Measurements from ENCODE around the gene GPR55.
"Not testable (repeated sequence)": the region's sequence is repeated elsewhere in the genome, so short reads cannot be mapped to it uniquely, and the experiment has no call there.

Gene GPR55

DNA sequence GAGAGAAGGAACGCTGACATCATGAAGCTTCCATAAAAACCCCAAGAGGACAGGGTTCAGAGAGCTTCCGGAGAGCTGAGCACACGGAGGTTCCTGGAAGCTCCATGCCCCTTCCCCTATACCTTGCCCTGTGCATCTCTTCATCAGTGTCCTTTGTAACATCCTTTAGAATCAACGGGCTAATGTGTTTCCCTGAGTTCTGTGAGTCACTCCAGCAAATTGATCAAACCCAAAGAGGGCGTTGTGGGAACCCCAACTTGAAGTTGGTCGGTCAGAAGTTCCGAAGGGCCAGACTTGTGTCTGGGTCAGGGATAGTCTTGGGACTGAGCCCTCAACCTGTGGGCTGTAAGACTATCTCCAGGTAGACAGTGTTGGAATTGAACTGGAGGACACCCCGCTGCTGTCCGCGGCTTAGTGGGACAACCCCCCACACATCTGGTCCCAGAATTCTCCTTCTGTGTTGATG, 25.9 kb upstream of the GPR55 start:
- no peak for DNase-seq

DNA sequence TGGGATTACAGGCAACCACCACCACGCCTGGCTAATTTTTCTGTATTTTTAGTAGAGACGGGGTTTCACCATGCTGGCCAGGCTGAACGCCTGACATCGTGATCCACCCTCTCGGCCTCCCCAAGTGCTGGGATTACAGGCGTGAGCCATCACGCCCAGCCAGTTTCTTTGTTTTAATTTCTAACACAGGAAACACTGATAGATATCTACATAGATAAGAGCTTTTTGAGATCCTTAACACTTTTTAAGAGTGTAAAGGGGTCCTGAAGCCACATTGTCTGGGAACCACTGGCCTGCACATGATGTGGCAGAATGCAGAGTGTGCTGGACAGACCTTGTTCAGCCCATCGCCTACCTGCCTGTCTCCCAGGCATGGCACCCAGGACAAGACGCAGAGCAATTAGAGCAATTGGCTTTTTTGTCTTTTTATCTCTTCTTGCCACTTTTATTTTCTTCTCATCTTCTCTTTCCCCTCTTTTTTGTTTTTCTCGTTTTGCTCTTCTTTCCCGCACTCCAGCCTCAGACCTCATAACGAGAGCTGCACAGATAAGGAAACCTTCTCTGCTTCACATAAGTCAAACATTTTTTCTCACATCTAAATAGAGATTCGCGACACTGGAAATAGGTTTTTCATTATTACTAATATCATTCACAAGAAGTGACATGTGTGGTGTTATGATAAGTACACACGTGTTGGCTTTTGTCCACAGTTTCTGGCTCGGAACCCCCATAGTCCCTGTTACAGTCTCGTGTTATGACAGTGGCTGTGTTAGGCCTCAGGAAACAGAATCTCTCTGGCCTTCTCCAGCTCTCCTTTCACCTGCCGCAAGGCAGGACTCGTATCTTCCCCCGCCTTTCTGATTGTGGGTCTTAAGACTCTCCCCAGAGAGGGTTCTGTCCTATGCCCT, 25.2 kb upstream of the GPR55 start:
- no peak for DNase-seq

GRCh38 chr2:230947908-230948365, 22.9 kb upstream of the GPR55 start:
- DNase-seq: no peak

GRCh38 chr2:230947235-230947576, 22.2 kb upstream of the GPR55 start:
- DNase-seq: no peak

DNA sequence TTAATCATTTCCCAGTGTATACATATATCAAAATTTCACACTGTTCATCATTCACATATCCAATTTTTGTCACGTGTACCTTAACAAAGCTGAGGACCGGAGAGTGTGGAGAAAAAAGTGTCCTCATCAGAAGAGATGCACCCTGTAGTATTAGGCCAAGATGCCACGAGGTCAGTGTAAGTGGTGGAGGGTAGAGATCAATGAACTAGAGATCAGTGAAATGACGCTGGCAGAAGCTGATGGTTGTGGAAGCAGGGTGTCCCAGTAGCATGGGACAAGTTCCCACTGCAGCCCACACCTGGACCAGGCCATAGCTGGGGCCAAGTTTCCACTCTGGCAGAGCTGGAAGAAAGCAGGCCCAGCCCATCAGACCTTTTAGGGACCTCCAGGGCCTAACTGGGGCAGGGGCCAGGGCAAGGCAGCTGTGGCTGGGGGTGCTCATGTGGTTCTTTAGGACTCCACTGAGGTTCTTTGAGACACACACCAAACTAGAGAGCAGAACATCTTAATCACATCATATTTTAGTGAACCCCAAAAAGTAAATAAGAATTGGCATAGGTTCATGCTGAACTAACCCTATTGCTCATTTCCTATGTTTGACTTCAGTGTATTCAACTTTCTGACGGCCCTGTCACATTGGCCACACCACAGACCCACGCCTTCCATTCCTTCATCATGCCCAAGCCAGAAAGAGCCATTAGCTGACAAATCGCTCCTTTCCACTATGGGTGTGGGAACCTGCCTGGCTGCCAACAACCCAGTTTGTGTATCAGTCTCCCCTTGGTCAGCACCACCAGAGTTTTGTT, 21.6 kb upstream of the GPR55 start:
- DNase-seq: no peak

DNA sequence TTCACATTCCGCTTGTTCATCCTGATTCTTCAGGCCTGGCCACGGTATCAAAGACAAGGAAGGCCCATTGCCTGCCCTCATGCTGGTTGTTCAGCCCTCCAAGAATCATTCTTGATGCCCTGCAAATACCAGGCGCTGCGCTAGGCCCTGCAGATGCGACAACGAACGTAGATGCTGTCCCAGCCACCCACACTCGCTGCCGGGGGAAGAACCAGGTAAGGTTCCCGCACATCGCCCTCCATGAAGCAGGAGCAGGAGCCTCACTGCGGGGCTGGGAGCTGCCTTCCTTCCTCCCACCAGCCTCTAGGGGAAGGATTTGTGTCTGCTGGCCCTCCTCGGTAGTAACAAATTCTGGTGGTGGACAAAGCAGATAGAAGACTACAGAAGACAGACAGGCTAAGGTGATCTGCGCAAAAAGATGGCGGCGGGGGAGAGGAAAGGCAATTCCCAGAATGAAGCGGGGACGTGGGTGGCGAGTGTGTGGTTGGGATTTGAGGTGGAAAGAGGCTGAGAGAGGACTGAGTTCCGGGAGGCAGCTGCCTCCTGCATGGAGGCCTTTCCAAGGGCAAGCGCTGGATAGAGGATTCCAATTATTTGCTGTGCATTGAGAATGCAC, 19.8 kb upstream of the GPR55 start:
- no peak for DNase-seq

DNA sequence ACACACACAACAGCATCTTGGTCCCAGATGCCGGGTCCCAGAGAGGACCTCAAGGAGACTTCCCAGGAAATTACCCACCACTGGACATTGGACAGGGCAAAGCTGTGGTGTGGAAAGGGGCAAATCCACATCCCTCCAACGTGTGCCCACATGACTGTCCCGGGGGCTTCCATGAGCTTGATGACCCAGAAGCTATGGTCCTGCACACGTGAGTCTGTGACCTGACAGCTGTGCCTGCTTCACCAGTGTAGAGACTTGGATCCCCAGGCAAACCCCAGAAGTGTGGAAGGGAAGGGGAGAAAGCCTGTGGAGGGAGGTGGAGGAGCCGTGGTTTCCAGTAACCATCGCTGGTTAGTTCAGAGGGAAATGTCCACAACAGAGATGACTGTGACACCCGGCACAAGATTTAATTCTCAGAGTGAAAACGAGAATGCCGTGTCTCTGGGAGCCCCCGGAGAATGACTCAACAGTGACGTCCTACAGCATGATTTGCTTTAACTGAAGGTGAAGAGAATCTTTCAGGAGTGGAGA, 19.1 kb upstream of the GPR55 start:
- no peak for DNase-seq

DNA sequence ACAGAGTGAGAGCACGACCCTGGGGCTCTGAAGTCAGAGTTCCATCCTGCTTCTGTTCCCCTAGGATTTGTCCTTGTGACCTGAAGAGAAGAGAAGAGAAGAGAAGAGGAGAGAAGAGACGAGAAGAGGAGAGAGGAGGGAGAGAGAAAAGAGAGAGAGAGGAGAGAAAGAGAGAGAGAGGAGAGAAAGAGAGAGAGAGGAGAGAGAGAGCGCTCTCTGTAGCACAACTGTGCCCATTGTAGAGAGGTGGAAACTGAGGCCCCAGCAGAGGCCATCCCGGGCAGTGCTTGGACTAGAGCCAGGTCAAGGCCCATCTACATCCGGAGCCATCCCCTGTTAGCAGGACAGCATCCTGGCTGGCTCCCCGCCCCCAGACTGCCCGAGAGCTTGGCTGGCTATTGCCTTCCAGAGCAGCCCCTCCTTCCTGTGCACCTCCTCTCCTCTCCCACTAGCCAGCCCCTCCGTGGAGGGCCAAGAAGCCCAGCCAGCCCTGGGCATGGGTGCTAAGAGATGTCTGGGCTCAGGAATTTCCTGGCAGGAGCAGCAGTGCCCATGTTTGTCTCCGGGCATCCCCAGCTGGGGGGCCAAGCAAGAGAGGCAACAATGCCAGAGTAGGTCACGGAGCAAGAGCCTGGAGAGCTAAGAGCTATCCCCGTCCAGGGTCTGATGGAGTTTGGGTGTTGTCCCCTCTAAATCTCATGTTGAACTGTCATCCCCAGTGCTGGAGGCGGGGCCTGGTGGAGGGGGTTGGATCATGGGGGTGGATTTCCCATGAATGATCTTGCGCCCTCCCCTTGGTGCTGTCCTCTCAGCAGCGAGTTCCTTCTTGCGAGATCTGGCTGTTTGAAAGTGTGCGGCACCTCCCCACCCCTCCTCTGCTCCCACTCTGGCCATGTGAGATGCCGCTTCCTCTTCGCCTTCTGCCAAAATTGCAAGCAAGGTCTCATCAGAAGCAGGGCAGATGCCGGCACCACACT, 18.2 kb upstream of the GPR55 start:
- DNase-seq: no peak

GRCh38 chr2:230942371-230942770, 17.3 kb upstream of the GPR55 start:
- DNase-seq: no peak

DNA sequence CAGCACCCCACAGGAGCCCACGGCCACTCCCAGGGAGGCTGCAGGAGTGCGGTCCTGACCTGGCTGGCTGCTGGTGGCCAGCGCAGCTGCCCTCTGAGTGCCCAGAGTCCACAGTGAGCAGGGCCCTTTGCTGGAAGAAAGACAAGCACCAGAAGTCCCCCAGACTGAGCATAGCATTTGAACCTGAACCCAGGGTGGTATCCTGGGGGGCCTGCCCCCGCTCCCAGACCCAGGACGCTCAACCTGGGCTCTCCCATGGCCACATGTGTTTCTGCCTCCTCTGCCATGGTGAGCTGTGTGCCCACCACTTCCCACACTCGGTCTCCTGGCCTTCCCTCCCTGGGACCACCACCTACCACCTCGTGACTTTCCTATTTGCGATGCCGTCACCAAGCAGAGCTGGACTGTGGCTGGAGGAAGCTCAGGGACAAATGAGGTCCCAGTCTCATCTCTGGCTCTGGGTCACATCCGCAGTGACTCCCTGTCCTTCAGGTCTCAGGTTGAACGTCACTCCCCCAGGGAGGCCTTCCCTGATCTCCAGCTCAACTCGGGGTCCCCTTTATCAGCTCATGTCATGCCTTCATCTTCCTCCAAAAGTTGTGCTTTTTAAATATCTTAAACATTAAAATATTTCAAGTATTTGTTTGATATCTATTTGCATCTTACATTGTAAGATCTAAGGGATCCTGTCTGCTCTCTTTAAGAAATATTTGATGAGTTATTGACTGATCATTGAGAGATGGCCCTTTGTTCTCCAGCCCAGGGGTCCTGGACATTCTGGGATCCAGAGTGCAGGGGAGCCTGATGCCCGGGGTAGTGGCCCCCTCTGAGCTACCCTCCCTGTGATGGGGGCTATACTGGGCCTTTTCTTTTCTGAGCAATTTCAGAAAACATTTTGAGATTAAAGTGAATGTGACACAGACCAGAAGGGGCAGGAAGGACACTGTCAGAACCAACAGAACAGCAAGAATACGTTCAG, 16.4 kb upstream of the GPR55 start:
- no peak for DNase-seq

DNA sequence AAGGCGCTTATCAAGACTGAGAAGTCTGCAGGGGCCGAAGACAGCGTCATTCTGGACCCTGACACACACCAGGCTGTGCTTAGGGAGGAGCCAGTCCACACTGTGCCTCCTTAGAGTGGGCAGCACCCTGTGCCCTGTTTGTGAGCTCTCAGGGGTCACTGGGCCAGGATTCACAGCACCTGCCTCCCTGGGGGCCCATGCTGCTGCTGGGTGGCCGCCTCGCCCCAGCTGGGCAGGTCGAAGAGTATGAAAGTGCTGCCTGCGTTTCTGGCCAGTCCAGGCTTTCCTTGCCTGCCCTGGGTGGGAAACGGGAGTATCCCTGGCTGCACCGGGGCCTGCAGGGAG, 15.4 kb upstream of the GPR55 start:
- DNase-seq: no peak

GRCh38 chr2:230939691-230940470, 14.8 kb upstream of the GPR55 start:
- DNase-seq: no peak

DNA sequence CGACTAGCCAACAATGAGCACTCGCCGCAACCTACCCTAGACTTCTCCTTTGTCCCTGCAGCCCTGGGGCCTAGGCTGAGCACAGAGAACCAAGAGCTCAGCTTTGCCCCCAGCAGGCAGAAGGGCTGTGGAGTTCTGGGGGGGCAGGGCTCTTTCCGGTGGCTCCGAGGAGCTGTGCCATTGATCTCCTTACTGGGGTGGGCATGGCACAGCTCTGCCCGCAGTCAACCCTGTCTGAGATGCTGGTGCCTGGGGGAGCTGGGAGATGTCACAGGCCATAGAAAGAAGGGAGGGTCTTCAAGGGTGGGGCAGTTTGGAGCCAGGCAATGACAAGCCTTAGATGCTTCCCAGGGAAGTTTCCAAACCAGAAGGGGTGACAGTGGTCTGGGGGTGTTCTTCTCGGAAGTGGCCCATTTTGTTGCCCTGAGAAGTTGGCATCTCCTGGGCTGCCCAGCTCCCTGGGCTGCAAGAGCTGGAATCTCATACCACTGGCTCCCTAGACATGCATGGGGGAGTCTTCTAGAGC, 14.1 kb upstream of the GPR55 start:
- DNase-seq: no peak

- DNase-seq: no peak
Measured at GRCh38 chr2:230938516-230939065, 13.5 kb upstream of the GPR55 start.

GRCh38 chr2:230938098-230938497, 13.1 kb upstream of the GPR55 start:
- DNase-seq: no peak

GRCh38 chr2:230937362-230937761, 12.3 kb upstream of the GPR55 start:
- DNase-seq: no peak

- not testable (repeated sequence) for DNase-seq
Measured at GRCh38 chr2:230936243-230936642, 11.2 kb upstream of the GPR55 start.

DNA sequence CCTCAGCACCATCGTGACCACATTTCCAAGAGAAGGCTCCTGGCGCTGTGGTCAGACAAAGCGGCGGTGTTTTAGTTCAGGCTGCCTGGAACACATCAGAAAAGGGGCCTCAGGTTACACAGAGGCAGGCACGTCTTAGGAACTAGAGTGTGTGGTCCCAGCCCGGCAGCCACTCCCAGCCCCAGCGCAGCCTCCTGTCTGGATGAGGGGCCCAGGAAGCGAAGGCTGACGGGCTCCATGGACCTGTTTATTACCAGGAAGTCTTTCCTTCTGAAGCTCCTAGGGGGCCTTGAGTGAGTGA, 10.0 kb upstream of the GPR55 start:
- no peak for DNase-seq

Measured in DMS53 (cell line).